ENCODE data around the gene FKBP1C. TPM values are rescaled to one million over a fixed set of nuclear protein-coding genes. Genes with fewer than 3 reads are reported as not detected.

FKBP1C gene
- total and polyA plus RNA-seq, 2 of the 4 experiments (the other 2 are of a cell fraction) = 0.72 to 3.1 TPM

DNA sequence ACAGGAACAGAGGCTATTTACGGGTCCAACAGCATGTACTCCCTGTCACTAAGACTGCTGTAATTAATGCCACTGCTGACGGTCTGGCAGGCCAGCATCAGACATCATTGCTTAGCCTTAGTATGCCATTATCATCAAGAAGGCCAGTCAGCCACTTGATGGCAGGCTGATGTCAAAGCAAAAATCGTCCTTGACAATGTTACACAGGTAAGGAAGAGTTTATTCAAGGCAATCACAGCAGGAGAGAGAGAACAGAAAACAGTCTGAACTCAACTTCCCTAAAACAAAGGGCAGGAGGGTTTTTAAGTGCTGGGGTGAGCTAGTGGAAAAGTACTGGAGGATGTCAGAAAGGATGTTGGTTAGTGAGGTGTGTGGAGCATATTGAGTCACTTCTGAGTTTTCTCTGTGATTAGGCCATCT, 25.1 kb downstream of the FKBP1C start:
- Histone ChIP-seq H3K4ac (ENCODE audit: low read depth, low read length) (no peak overlapping the region), H3K36me3 (ENCODE audit: control insufficient read depth, insufficient read depth, low read length) (no peaks in the 10 kb centered on the region), H2BK20ac (ENCODE audit: low read depth, low read length) (no peak overlapping the region), H3K18ac (ENCODE audit: low read depth, low read length) (no peak overlapping the region), H2BK120ac (ENCODE audit: low read depth, low read length) (no peak overlapping the region), H3K4me1 (ENCODE audit: control insufficient read depth, insufficient read depth, low read length) (no peaks in the 10 kb centered on the region), H3K9ac (ENCODE audit: low read depth, low read length) (no peak overlapping the region), H2BK15ac (ENCODE audit: low read depth, low read length) (no peak overlapping the region), H4K8ac (ENCODE audit: low read depth in 2 of 2, low read length in 2 of 2) (no peak overlapping the region), H4K5ac (ENCODE audit: low read depth, low read length) (no peak overlapping the region), H3K4me2 (ENCODE audit: low read depth, low read length) (no peak overlapping the region), H4K20me1 (ENCODE audit: insufficient read depth, low read length) (no peaks in the 10 kb centered on the region), H3K9me1 (ENCODE audit: insufficient read depth, low read length) (no peaks in the 10 kb centered on the region), H2BK5ac (ENCODE audit: low read depth, low read length, poor library complexity, severe bottlenecking) (no peak overlapping the region), H3K23ac (ENCODE audit: low read depth, low read length) (no peak overlapping the region), H3K9me3 (ENCODE audit: control insufficient read depth, insufficient read depth, low read length) (no peaks in the 10 kb centered on the region), H4K91ac (ENCODE audit: insufficient read depth, low read depth, low read length) (no peak overlapping the region), H3K27me3 (ENCODE audit: control insufficient read depth, insufficient read depth, low read length) (no peaks in the 10 kb centered on the region), H2AK5ac (ENCODE audit: low read depth, low read length) (no peak overlapping the region), H3K79me1 (ENCODE audit: low read depth in 1 of 2, low read length in 2 of 2) (no peaks in the 10 kb centered on the region), H3K14ac (replicated peaks; ENCODE audit: low read depth, low read length) (no peak overlapping the region), H3K56ac (ENCODE audit: extremely low read depth, insufficient read depth, low read length) (no peak overlapping the region), H2AK9ac (replicated peaks; ENCODE audit: low read depth, low read length, poor library complexity) (no peak overlapping the region), H2AFZ (replicated peaks; ENCODE audit: low read length, poor library complexity) (no peak overlapping the region), H3K27ac (ENCODE audit: insufficient read depth, low read length) (no peak overlapping the region), H3K4me3 (ENCODE audit: insufficient read depth, low read depth, low read length) (no peak overlapping the region)
- intact Hi-C loops (cut with micrococcal nuclease) = no loop called here
- BruUV-seq (replicated peaks) = no TSS peak
- CTCF ChIA-PET = no interaction called here
- DNase-seq (no peak), ATAC-seq (ENCODE audit: low read depth) (no peak)
- POLR2A ChIA-PET (ENCODE audit: unreplicated experiment) = no interaction called here
- no CpG with 5 or more reads among the region's 3 CpGs for WGBS, 2 experiments (ENCODE audit: extremely low coverage in 2 of 2, insufficient read length in 1 of 2)
- in situ Hi-C loops (cut with MboI; ENCODE audit: low sequenced_read_pairs) = no loop called here
- dilution Hi-C loops (cut with HindIII; ENCODE audit: low sequenced_read_pairs, unreplicated experiment) = no loop called here
- TF ChIP-seq MXI1 (IDR thresholded peaks at IDR 0.05; ENCODE audit: borderline replicate concordance, low read depth, low read length) (no peak), POLR2A (IDR thresholded peaks at IDR 0.05; ENCODE audit: low read depth, low read length) (no peak), RCOR1 (IDR thresholded peaks at IDR 0.05; ENCODE audit: insufficient replicate concordance, low read length) (no peak), BHLHE40 (IDR thresholded peaks at IDR 0.05; ENCODE audit: low read depth, low read length) (no peak), CHD1 (IDR thresholded peaks at IDR 0.05; ENCODE audit: low read depth, low read length) (no peak), MAZ (IDR thresholded peaks at IDR 0.05; ENCODE audit: borderline replicate concordance, low read depth, low read length) (no peak), RAD21 (IDR thresholded peaks at IDR 0.05; ENCODE audit: low read length) (no peak), MAFK (IDR thresholded peaks at IDR 0.05; ENCODE audit: low read depth, low read length) (no peak), SMC3 (IDR thresholded peaks at IDR 0.05; ENCODE audit: low read depth, low read length) (no peak), FOS (IDR thresholded peaks at IDR 0.05; ENCODE audit: low read depth, low read length) (no peak), NFE2L2 (IDR thresholded peaks at IDR 0.05; ENCODE audit: low read depth, low read length) (no peak), RFX5 (IDR thresholded peaks at IDR 0.05; ENCODE audit: low read depth, low read length) (no peak)
- TF ChIP-seq, protein P1, sequence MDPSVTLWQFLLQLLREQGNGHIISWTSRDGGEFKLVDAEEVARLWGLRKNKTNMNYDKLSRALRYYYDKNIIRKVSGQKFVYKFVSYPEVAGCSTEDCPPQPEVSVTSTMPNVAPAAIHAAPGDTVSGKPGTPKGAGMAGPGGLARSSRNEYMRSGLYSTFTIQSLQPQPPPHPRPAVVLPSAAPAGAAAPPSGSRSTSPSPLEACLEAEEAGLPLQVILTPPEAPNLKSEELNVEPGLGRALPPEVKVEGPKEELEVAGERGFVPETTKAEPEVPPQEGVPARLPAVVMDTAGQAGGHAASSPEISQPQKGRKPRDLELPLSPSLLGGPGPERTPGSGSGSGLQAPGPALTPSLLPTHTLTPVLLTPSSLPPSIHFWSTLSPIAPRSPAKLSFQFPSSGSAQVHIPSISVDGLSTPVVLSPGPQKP (IDR thresholded peaks at IDR 0.05; ENCODE audit: borderline replicate concordance, low read depth, low read length) = no peak
- TF ChIP-seq, protein P2, sequence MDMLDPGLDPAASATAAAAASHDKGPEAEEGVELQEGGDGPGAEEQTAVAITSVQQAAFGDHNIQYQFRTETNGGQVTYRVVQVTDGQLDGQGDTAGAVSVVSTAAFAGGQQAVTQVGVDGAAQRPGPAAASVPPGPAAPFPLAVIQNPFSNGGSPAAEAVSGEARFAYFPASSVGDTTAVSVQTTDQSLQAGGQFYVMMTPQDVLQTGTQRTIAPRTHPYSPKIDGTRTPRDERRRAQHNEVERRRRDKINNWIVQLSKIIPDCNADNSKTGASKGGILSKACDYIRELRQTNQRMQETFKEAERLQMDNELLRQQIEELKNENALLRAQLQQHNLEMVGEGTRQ (IDR thresholded peaks at IDR 0.05; ENCODE audit: low read depth, low read length) = no peak
- TF ChIP-seq, protein P3, sequence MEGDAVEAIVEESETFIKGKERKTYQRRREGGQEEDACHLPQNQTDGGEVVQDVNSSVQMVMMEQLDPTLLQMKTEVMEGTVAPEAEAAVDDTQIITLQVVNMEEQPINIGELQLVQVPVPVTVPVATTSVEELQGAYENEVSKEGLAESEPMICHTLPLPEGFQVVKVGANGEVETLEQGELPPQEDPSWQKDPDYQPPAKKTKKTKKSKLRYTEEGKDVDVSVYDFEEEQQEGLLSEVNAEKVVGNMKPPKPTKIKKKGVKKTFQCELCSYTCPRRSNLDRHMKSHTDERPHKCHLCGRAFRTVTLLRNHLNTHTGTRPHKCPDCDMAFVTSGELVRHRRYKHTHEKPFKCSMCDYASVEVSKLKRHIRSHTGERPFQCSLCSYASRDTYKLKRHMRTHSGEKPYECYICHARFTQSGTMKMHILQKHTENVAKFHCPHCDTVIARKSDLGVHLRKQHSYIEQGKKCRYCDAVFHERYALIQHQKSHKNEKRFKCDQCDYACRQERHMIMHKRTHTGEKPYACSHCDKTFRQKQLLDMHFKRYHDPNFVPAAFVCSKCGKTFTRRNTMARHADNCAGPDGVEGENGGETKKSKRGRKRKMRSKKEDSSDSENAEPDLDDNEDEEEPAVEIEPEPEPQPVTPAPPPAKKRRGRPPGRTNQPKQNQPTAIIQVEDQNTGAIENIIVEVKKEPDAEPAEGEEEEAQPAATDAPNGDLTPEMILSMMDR (conservative IDR thresholded peaks at IDR 0.05; ENCODE audit: low read depth, low read length) = no peak
